Ramos (cell line): Measurements from ENCODE around the gene CARMIL1.

Experiments used
- in situ Hi-C: fragments of 300-500 bp; cut with MboI; formaldehyde crosslinking; loops from one replicate; pipeline ENCODE4 v1.14.3; 2022; ENCODE audit warnings: low sequenced_read_pairs; ENCODE audit not compliant: unreplicated experiment

CARMIL1 gene

DNA sequence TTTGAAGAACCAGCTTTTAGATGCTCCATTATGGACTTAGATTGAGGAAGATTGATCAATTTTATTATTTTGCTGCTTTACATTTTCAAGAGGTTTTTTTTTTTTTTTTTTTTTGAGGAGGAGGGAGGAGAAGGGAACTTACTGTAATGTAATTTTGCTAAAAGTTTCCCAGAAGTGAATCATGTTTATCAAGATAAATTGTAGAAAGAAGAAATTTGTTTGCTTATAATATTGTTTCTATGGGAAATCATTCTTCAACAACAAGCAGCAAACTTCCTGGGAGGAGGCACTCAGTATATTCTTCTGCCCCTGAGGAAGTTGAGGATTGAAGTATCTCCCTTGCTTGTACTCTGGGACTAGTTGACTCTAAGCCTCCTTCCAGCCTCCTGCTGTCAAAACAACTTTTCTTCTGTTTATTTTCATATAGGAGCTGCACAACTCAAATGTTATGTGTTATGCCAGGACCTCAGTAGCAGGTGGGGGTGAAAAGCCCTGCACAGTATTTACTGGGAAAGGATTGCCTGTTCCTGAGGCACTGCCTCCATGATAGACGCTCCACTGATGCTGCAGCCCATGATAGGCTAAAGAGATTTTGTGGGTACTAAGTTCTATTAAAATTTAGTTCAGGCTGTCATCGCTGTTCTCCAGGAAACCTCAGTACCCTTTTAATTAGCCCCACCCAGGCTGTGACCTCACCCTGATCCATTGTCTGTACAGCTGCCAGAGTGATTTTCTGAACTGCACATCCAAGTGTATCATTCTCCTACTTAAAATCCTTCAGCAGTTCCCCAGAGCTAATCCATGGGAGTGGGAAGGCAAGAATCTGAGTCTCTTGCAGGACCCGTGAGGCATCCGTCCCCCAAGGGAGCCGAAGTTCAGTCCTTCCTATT is 51.9 kb downstream of the CARMIL1 start:
- in situ Hi-C loops: no loop called here

GRCh38 chr6:25332165-25332564 is 53.0 kb downstream of the CARMIL1 start:
- in situ Hi-C loops: no loop called here

DNA sequence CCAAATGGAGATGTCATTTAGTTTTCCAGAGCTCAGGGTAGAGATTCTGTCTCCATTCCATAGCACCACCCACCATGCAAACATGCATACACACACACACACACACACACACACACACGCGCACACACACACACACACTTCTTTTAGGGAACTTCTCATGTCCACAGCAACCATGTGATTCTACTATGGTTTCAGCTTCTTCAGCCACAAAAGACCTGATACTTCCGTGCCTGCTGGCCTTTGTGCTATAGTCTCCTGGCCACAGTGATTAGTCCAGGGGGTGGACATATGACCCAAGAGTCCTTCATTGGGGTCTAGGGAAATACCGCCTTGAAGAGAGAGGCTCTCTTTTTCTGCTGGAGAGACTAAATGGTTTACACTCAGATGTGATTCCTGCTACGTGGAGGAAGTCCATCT is 53.5 kb downstream of the CARMIL1 start:
- in situ Hi-C loops: no loop called here

DNA sequence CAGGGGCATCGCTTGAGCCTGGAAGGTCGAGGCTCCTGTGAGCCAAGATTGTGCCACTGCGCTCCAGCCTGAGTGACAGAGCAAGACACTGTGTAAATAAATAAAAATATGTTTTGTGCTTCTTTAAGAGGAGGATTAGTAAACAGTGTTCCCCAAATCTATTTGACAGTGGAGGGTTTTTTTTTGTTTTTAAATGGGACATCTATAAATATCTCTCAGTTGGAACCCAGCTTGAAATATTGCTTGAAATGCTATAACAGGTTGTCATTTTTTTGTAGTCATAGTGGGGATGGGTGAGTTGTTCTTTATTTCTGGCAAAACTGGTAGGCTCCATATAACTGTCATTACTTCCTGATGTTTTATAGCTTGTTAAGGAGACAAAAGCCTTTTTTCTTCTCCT is 54.3 kb downstream of the CARMIL1 start:
- in situ Hi-C loops: no loop called here

- in situ Hi-C loops: no loop called here
Observed at GRCh38 chr6:25334793-25335192, 55.6 kb downstream of the CARMIL1 start.

DNA sequence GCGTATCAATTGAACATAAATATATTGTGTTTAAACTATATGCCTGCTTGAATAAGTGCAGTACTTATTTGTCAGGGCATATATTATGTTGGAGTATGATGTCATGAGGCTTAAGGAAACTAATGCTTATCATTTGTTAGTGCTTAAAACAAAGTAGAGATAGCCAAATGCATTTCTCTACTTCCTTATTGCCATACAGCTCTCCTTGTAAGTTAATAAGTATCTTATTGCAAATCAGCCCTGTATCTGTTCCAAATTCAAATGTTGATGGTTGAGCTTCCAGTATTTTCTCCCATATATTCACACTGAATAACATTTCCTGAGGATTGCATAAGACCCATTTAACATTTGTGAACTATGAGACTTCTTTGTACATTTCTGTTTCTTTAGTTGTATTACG is 57.8 kb downstream of the CARMIL1 start:
- in situ Hi-C loops: no loop called here

DNA sequence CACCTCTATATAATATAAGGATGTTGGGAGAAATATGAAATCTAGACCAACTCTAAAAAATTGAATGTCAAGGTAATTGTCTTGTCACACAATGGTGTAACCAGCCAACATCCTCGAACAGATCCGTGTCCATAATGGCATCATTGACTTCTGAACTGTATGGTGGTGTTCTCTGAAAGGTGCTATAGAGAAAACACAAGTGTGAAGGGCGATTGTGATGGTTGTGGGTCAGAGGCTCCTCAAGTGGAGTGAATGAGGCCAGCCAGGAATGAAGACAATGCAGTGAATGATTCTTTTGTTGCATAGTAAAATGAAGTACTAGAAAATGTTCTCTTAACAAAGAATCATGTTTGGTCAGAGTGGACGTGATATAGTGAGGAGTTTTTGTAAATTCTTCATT is 58.3 kb downstream of the CARMIL1 start:
- in situ Hi-C loops: no loop called here

- in situ Hi-C loops: no loop called here
Observed at GRCh38 chr6:25340431-25341202, 61.4 kb downstream of the CARMIL1 start.

DNA sequence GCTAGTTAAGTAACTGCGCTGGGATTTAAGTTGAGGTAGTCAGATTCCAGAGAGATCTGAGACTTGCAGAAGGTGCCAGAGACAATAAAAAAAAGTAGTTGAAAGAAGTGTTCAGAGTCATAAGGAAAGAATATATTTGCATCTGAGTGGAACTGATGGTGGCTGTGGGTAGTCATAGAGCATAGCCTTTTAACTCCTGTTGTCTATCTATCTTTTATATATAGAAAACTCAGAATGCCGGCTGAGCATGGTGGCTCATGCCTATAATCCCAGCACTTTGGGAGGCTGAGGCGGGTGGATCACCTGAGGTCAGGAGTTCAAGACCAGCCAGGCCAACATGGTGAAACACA is 62.0 kb downstream of the CARMIL1 start:
- in situ Hi-C loops: no loop called here

GRCh38 chr6:25341923-25342619 is 62.9 kb downstream of the CARMIL1 start:
- in situ Hi-C loops: no loop called here

GRCh38 chr6:25342802-25343201 is 63.6 kb downstream of the CARMIL1 start:
- in situ Hi-C loops: no loop called here

GRCh38 chr6:25343984-25344383 is 64.8 kb downstream of the CARMIL1 start:
- in situ Hi-C loops: no loop called here

DNA sequence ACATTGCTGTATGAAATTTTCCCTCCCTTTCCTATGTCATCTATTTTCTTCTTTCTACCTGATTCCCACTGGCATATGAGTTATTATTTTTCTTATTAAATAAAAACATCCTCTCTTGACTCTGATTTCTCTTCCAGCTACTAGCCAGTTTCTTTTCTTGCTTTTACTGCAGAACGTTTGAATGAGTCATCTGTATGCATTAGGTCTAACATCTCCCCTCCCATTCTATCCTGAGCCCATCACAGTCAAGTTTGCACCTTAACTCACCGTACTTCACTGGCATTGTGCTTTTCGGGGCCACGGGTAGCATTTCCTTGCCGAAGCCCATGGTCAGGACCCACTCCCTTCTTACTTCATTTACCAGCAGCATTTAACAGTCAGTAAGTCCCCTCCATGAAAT is 65.7 kb downstream of the CARMIL1 start:
- in situ Hi-C loops: no loop called here

DNA sequence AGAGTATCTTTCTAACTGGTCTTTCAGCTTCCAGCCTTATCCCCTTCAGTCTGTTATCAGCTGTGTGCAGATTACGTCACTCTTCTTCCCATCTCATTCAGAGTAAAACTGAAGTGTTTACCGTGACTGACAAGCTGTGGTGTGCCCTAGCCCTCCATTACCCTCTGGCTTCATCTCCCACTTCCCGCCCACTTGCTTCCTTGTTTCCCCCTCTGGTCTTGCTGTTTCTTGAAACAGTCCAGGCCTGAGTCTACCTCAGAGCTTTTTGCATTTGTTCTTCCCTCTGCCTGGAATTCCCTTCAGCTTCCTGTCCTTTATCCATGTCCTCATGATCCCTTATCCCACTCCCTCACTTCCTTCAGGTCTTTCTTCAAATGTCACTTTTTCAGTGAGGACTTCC is 66.9 kb downstream of the CARMIL1 start:
- in situ Hi-C loops: no loop called here

- in situ Hi-C loops: no loop called here
Observed at GRCh38 chr6:25350573-25350972, 71.4 kb downstream of the CARMIL1 start.

DNA sequence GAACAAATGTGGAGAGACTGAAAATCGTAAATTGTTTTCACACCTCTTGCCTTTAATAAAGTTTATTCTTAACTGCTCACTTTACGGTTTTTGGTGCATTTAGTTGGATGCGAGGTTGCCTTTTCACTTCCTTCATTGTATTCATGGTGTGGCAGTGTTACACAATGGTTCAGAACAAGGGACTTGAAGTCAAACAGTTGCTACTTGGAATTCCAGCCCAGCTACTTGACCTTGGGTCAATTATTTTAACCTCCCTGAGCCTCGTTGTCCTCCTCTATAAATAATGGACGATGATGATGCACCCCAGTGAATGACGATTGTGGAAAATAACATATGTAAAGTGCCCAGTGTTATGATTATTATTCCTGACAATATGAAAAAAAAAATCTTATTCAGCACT is 72.3 kb downstream of the CARMIL1 start:
- in situ Hi-C loops: no loop called here

GRCh38 chr6:25352285-25352684 is 73.1 kb downstream of the CARMIL1 start:
- in situ Hi-C loops: no loop called here

DNA sequence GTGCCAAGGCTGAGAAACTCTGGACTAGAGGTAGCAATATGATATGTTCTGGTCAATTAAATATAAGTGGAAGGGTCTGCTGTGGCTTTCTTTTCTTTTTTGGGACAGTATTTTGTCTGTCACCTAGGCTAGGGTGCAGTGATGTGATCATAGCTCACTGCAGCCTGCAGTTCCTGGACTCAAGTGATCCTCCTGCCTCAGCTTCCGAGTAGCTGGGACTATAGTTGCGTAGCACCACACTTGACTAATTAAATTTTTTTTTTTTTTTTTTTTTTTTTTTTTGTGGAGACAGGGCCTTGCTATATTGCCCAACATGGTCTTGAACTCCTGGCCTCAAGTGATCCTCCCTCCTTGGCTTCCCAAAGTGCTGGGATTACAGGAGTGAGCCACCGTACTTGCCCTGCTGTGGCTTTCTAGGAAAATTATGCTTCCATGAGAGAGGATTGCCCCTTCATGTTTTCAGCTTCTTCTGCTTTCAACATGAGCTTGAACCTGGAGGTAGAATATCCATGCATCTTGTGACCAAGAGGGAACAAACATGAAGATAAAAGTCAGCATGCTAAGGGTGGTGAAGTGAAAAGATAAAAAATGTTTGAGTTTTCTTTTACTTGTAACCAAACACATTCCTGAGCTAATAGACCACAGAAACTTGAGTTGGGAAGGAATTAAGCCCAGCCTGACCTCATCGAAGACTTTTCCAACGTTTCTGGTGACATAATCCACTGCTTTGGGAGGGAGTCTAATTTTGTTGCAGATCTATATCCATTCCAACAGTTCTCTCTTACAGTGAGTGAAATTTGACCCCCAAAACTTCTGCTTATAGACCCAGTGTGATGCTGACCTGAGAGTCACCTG is 75.1 kb downstream of the CARMIL1 start:
- in situ Hi-C loops: no loop called here

DNA sequence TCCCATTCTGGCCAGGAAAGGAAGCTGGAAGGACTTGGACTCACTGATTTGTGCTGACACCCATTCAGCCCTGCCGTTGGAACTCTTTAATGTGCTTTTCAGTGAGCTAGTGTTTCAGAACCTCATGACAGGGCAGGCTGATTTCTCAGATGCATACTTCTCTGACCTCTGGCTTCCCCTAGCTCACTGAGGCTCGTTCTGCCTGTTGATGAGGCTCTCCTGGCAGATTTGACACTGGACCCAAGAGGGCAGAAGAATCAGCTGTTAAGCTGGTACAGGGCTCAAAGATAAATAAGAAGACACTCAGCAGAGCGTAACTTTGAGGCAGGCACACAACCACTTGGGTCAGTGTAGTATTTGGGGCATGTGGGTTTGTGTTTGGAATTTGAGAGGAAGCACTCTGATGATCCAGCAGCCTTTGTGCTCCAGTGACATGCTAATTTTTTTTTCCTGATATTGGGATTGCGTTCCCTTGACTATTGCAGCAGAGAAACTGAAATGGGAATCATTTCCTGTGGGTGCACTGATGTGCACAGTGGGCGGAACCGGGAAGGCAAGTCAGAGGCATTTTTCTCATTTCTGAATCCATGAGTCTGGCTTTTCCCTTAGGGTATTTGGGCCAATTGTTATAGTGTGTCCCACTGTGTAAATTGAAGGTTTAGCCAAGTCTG is 80.2 kb downstream of the CARMIL1 start:
- in situ Hi-C loops: no loop called here

DNA sequence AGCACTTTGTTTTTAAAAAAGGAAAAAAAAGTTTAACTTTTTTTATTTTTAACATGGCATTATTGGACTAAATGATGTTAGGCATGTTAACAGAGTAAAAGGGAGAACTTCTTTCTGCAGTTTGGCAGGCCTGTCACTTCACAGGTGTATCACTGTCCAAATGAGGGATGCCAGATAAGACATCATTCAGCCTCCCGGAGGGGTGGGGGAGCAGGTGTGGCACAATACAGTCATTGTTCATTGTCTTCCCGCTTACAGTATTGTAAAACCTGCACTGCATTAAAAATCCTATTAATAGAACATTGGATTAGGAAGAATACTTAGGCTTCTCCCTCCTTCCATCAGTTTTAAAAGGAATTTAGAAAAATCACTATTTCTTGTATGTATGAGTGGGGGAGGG is 80.7 kb downstream of the CARMIL1 start:
- in situ Hi-C loops: no loop called here
